CD4-positive, alpha-beta T cell (primary cell): Measurements from ENCODE around the gene PDE6C. TPM values are rescaled to one million over a fixed set of nuclear protein-coding genes. Genes with fewer than 3 reads are reported as not detected.

Experiments used
- ATAC-seq: fragments of 200-7000 bp; cut with Tn5 transposase; one replicate; pipeline ENCODE4 v1.10.0; 2022; ENCODE audit warnings: mild to moderate bottlenecking; ENCODE audit not compliant: poor library complexity
- CTCF ChIA-PET: fragments of 350-600 bp; sonication (Branson Sonifier 250); formaldehyde crosslinking; loops from one replicate; lab custom pipeline; 2021; ENCODE audit warnings: antibody characterized with exemption, inconsistent platforms; lab: Charles Lee
- POLR2A ChIA-PET: fragments of 350-600 bp; sonication (Branson Sonifier 250); formaldehyde crosslinking; loops from one replicate; lab custom pipeline; 2021; ENCODE audit warnings: antibody characterized with exemption, inconsistent platforms; lab: Charles Lee
- DNase-seq, 14 experiments: peaks; one replicate each; pipeline ENCODE4 v3.0.0-alpha.2; 2013 to 2020; ENCODE audit warnings: mixed read lengths in 2 of 14
- H3K27ac ChIP-seq, 2 donors: one replicate each; pipeline versions ENCODE4 v1.5.1 to v1.7.0; 2013; ENCODE audit warnings: low read length in 2 of 2, low read depth in 1 of 2, mild to moderate bottlenecking in 1 of 2
- H3K27me3 ChIP-seq, 2 experiments: 1 replicate in 1 of 2; 2 replicates in 1 of 2; pipeline versions ENCODE4 v1.6.1 to v1.7.0; 2013; ENCODE audit warnings: low read length in 2 of 2, control low read depth in 1 of 2, mild to moderate bottlenecking in 1 of 2, moderate library complexity in 1 of 2; ENCODE audit not compliant: insufficient read depth in 2 of 2, control insufficient read depth in 1 of 2
- H3K36me3 ChIP-seq: one replicate; pipeline ENCODE4 v1.6.1; 2013; ENCODE audit warnings: low read length, control low read depth; ENCODE audit not compliant: insufficient read depth
- H3K4me1 ChIP-seq: one replicate; pipeline ENCODE4 v1.6.1; 2013; ENCODE audit warnings: low read length, control low read depth; ENCODE audit not compliant: insufficient read depth
- H3K4me3 ChIP-seq: one replicate; pipeline ENCODE4 v1.5.1; 2013; ENCODE audit warnings: mild to moderate bottlenecking, low read length, moderate library complexity
- H3K9me3 ChIP-seq, 2 experiments: 1 replicate in 1 of 2; 2 replicates in 1 of 2; pipeline versions ENCODE4 v1.6.1 to v1.7.0; 2013; ENCODE audit warnings: low read length in 2 of 2, mild to moderate bottlenecking in 2 of 2, control low read depth in 1 of 2, moderate library complexity in 1 of 2; ENCODE audit not compliant: control insufficient read depth in 1 of 2, insufficient read depth in 1 of 2
- H3K27ac Mint-ChIP-seq: one replicate; pipeline ENCODE4 v1.8.0; 2020; ENCODE audit warnings: mixed read lengths
- H3K27me3 Mint-ChIP-seq: one replicate; pipeline ENCODE4 v1.8.0; 2021; ENCODE audit warnings: mixed read lengths
- H3K36me3 Mint-ChIP-seq: one replicate; pipeline ENCODE4 v1.8.0; 2021; ENCODE audit warnings: low read depth, mixed read lengths
- H3K4me1 Mint-ChIP-seq: one replicate; pipeline ENCODE4 v1.8.0; 2021; ENCODE audit warnings: low read depth, mixed read lengths
- H3K4me3 Mint-ChIP-seq: one replicate; pipeline ENCODE4 v1.8.0; 2020; ENCODE audit warnings: mild to moderate bottlenecking, mixed read lengths
- H3K9me3 Mint-ChIP-seq: one replicate; pipeline ENCODE4 v1.8.0; 2020; ENCODE audit warnings: mixed read lengths
- CTCF ChIP-seq: fragments of 200-600 bp; IDR thresholded peaks from one replicate; pipeline ENCODE4 v1.8.0; 2022; ENCODE audit warnings: antibody characterized with exemption, mild to moderate bottlenecking
- intact Hi-C, 2 experiments: fragments of 100-400 bp; cut with DNase I in 1 of 2; cut with micrococcal nuclease in 1 of 2; formaldehyde crosslinking; loops; one replicate each; pipeline versions ENCODE4 v1.15.1 to v1.9.0; 2023 to 2025; cut with DNase I, micrococcal nuclease
- total RNA-seq, 174 experiments: library from RNA in 2 of 174; stranded (reverse) in 2 of 174; gene quantifications; one replicate each; pipeline ENCODE4 v1.2.3 and lab custom pipeline; 2021 to 2026

Gene PDE6C
- total RNA-seq, 2 experiments from 2014 or later: not detected

GRCh38 chr10:93620925-93621324, 8.6 kb downstream of the PDE6C start:
- no peaks in the 10 kb centered on the region for H3K27me3 ChIP-seq
- Mint-ChIP-seq H3K9me3 (no peaks in the 10 kb centered on the region), H3K4me1 (no peaks in the 10 kb centered on the region), H3K27me3 (peaks cover 7% of the 10 kb centered on the region), H3K36me3 (no peaks in the 10 kb centered on the region), H3K27ac (no peak overlapping the region), H3K4me3 (no peak overlapping the region)
- POLR2A ChIA-PET: no interaction called here
- DNase-seq (no peak), ATAC-seq (no peak)
- H3K4me1 ChIP-seq: no peaks in the 10 kb centered on the region
- intact Hi-C loops: no loop called here
- CTCF ChIA-PET: no interaction called here
- H3K36me3 ChIP-seq: no peaks in the 10 kb centered on the region
- no peaks in the 10 kb centered on the region for H3K9me3 ChIP-seq
- H3K27ac ChIP-seq: no peak overlapping the region
- no peak overlapping the region for H3K4me3 ChIP-seq
- no peak for TF ChIP-seq CTCF

GRCh38 chr10:93622942-93623341, 10.6 kb downstream of the PDE6C start:
- TF ChIP-seq CTCF: no peak
- Mint-ChIP-seq H3K27me3 (peaks cover 12% of the 10 kb centered on the region), H3K9me3 (no peaks in the 10 kb centered on the region), H3K27ac (no peak overlapping the region), H3K4me3 (no peak overlapping the region), H3K36me3 (no peaks in the 10 kb centered on the region), H3K4me1 (no peaks in the 10 kb centered on the region)
- ChIA-PET CTCF (no interaction called here), POLR2A (no interaction called here)
- Histone ChIP-seq H3K27me3 (peaks cover 0 to 4% of the 10 kb centered on the region in 2 experiments), H3K9me3 (no peaks in the 10 kb centered on the region), H3K4me1 (no peaks in the 10 kb centered on the region), H3K4me3 (no peak overlapping the region), H3K36me3 (no peaks in the 10 kb centered on the region), H3K27ac (no peak overlapping the region)
- DNase-seq (no peak), ATAC-seq (no peak)
- intact Hi-C loops: no loop called here

GRCh38 chr10:93628858-93629257, 16.5 kb downstream of the PDE6C start:
- no peak overlapping the region for H3K27ac Mint-ChIP-seq
- H3K36me3 Mint-ChIP-seq: no peaks in the 10 kb centered on the region
- POLR2A ChIA-PET: no interaction called here
- Histone ChIP-seq H3K9me3 (no peaks in the 10 kb centered on the region), H3K4me3 (no peak overlapping the region), H3K4me1 (no peaks in the 10 kb centered on the region), H3K27ac (no peak overlapping the region), H3K36me3 (no peaks in the 10 kb centered on the region), H3K27me3 (peaks cover 0 to 4% of the 10 kb centered on the region in 2 experiments)
- DNase-seq (no peak), ATAC-seq (no peak)
- TF ChIP-seq CTCF: no peak
- no peaks in the 10 kb centered on the region for H3K4me1 Mint-ChIP-seq
- intact Hi-C loops: no loop called here
- no peak overlapping the region for H3K4me3 Mint-ChIP-seq
- CTCF ChIA-PET: no interaction called here
- H3K9me3 Mint-ChIP-seq: no peaks in the 10 kb centered on the region
- H3K27me3 Mint-ChIP-seq: peaks cover 41% of the 10 kb centered on the region
